ENCODE data around the gene SESN2. TPM values are rescaled to one million over a fixed set of nuclear protein-coding genes. Genes with fewer than 3 reads are reported as not detected.
A peak's percentile ranks its signal among the peaks of the same experiment; 100 is the strongest.

The SESN2 gene
- total and polyA plus RNA-seq, 10 of the 15 experiments (the other 5 are each of a cell fraction or from before 2014, with no cell fraction given), result 1.5 to 40.9 (median 17.8) TPM

DNA sequence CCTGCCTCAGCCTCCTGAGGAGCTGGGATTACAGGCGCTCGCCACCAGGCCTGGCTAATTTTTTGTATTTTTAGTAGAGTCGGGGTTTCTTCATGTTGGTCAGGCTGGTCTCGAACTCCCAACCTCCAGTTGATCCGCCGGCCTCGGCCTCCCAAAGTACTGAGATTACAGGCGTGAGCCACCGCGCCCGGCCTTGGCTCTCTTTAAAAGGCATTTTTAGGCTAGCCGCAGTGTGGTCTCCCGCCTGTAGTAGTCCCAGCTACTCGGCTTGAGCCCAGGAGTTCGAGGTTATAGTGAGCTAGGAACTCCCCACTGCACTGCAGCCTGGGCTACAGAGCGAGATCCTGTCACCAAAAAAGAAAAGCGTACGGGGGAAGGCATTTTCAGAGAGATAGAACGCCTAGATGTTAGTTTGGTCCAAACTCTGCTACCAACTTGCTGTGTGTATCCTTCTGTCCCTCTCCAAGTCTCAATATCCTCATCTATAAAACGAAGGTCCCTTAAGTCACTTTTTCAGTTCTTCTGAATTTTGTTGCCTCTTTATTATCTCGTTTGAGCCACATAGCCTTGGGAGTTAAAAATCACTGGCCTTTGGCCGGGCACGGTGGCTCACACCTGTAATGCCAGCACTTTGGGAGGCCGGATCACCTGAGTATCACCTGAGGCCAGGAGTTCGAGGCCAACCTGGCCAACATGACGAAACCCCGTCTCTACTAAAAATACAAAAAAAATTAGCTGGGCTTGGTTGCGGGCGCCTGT lies 70.3 kb downstream of the SESN2 start (continued):
- TF ChIP-seq, protein P1, sequence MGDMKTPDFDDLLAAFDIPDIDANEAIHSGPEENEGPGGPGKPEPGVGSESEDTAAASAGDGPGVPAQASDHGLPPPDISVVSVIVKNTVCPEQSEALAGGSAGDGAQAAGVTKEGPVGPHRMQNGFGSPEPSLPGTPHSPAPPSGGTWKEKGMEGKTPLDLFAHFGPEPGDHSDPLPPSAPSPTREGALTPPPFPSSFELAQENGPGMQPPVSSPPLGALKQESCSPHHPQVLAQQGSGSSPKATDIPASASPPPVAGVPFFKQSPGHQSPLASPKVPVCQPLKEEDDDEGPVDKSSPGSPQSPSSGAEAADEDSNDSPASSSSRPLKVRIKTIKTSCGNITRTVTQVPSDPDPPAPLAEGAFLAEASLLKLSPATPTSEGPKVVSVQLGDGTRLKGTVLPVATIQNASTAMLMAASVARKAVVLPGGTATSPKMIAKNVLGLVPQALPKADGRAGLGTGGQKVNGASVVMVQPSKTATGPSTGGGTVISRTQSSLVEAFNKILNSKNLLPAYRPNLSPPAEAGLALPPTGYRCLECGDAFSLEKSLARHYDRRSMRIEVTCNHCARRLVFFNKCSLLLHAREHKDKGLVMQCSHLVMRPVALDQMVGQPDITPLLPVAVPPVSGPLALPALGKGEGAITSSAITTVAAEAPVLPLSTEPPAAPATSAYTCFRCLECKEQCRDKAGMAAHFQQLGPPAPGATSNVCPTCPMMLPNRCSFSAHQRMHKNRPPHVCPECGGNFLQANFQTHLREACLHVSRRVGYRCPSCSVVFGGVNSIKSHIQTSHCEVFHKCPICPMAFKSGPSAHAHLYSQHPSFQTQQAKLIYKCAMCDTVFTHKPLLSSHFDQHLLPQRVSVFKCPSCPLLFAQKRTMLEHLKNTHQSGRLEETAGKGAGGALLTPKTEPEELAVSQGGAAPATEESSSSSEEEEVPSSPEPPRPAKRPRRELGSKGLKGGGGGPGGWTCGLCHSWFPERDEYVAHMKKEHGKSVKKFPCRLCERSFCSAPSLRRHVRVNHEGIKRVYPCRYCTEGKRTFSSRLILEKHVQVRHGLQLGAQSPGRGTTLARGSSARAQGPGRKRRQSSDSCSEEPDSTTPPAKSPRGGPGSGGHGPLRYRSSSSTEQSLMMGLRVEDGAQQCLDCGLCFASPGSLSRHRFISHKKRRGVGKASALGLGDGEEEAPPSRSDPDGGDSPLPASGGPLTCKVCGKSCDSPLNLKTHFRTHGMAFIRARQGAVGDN (IDR thresholded peaks at IDR 0.05), result no peak
- TF ChIP-seq SRF (IDR thresholded peaks at IDR 0.05; ENCODE audit: low read depth in 2 of 2, low read length in 2 of 2) (no peak), ZZZ3 (IDR thresholded peaks at IDR 0.05; ENCODE audit: control insufficient read depth, insufficient read length, low read depth) (no peak), DPF2 (IDR thresholded peaks at IDR 0.05) (no peak), GATAD2B (conservative IDR thresholded peaks at IDR 0.05; ENCODE audit: low read depth) (peak; percentile 10; the same call in 1 of the 2 replicates), PAX5 (IDR thresholded peaks at IDR 0.05; ENCODE audit: borderline replicate concordance, low read depth, low read length) (no peak), NFIC (IDR thresholded peaks at IDR 0.05; ENCODE audit: low read depth, low read length) (no peak), CBX3 (IDR thresholded peaks at IDR 0.05; ENCODE audit: borderline replicate concordance, low read depth) (no peak), EP300 (IDR thresholded peaks at IDR 0.05; ENCODE audit: borderline replicate concordance in 1 of 2, control insufficient read depth in 1 of 2, low read depth in 2 of 2, low read length in 2 of 2) (no peak), MXI1 (IDR thresholded peaks at IDR 0.05; ENCODE audit: low read depth, low read length) (no peak), CEBPB (IDR thresholded peaks at IDR 0.05; ENCODE audit: borderline replicate concordance in 1 of 2, low read depth in 2 of 2, low read length in 2 of 2) (no peak), RCOR1 (conservative IDR thresholded peaks at IDR 0.05; ENCODE audit: low read depth, low read length) (no peak), POLR2A (IDR thresholded peaks at IDR 0.05; ENCODE audit: low read depth, low read length) (no peak), NFYB (IDR thresholded peaks at IDR 0.05; ENCODE audit: insufficient read depth, low read depth, low read length) (no peak), TCF3 (IDR thresholded peaks at IDR 0.05; ENCODE audit: borderline replicate concordance, insufficient read depth, low read depth, low read length) (no peak), FOS (IDR thresholded peaks at IDR 0.05; ENCODE audit: borderline replicate concordance, extremely low read depth, insufficient read length) (no peak)
- TF ChIP-seq, protein P2, sequence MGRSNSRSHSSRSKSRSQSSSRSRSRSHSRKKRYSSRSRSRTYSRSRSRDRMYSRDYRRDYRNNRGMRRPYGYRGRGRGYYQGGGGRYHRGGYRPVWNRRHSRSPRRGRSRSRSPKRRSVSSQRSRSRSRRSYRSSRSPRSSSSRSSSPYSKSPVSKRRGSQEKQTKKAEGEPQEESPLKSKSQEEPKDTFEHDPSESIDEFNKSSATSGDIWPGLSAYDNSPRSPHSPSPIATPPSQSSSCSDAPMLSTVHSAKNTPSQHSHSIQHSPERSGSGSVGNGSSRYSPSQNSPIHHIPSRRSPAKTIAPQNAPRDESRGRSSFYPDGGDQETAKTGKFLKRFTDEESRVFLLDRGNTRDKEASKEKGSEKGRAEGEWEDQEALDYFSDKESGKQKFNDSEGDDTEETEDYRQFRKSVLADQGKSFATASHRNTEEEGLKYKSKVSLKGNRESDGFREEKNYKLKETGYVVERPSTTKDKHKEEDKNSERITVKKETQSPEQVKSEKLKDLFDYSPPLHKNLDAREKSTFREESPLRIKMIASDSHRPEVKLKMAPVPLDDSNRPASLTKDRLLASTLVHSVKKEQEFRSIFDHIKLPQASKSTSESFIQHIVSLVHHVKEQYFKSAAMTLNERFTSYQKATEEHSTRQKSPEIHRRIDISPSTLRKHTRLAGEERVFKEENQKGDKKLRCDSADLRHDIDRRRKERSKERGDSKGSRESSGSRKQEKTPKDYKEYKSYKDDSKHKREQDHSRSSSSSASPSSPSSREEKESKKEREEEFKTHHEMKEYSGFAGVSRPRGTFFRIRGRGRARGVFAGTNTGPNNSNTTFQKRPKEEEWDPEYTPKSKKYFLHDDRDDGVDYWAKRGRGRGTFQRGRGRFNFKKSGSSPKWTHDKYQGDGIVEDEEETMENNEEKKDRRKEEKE (IDR thresholded peaks at IDR 0.05), result no peak
- TF ChIP-seq, protein P3, sequence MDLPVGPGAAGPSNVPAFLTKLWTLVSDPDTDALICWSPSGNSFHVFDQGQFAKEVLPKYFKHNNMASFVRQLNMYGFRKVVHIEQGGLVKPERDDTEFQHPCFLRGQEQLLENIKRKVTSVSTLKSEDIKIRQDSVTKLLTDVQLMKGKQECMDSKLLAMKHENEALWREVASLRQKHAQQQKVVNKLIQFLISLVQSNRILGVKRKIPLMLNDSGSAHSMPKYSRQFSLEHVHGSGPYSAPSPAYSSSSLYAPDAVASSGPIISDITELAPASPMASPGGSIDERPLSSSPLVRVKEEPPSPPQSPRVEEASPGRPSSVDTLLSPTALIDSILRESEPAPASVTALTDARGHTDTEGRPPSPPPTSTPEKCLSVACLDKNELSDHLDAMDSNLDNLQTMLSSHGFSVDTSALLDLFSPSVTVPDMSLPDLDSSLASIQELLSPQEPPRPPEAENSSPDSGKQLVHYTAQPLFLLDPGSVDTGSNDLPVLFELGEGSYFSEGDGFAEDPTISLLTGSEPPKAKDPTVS (IDR thresholded peaks at IDR 0.05; ENCODE audit: low read depth, low read length), result no peak
- TF ChIP-seq, protein P4, sequence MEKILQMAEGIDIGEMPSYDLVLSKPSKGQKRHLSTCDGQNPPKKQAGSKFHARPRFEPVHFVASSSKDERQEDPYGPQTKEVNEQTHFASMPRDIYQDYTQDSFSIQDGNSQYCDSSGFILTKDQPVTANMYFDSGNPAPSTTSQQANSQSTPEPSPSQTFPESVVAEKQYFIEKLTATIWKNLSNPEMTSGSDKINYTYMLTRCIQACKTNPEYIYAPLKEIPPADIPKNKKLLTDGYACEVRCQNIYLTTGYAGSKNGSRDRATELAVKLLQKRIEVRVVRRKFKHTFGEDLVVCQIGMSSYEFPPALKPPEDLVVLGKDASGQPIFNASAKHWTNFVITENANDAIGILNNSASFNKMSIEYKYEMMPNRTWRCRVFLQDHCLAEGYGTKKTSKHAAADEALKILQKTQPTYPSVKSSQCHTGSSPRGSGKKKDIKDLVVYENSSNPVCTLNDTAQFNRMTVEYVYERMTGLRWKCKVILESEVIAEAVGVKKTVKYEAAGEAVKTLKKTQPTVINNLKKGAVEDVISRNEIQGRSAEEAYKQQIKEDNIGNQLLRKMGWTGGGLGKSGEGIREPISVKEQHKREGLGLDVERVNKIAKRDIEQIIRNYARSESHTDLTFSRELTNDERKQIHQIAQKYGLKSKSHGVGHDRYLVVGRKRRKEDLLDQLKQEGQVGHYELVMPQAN (conservative IDR thresholded peaks at IDR 0.05), result peak; percentile 23; the same call in 1 of the 2 replicates

All from GM12878 (cell line).